Activated CD4-positive, alpha-beta memory T cell treated with anti-CD3 and anti-CD28 coated beads for 36 hours (primary cell): ENCODE results near the gene TPD52L1. TPM values are rescaled to one million over a fixed set of nuclear protein-coding genes. Genes with fewer than 3 reads are reported as not detected.
"Not testable (repeated sequence)": the region's sequence is repeated elsewhere in the genome, so short reads cannot be mapped to it uniquely, and the experiment has no call there.

Experiments
- CTCF ChIA-PET: fragments of 350-600 bp; sonication (Branson Sonifier 250); formaldehyde crosslinking; loops from one replicate; lab custom pipeline; 2021; ENCODE audit warnings: antibody characterized with exemption, inconsistent platforms; lab: Charles Lee
- POLR2A ChIA-PET: fragments of 350-600 bp; sonication (Branson Sonifier 250); formaldehyde crosslinking; loops from one replicate; lab custom pipeline; 2021; ENCODE audit warnings: antibody characterized with exemption; lab: Charles Lee
- DNase-seq: peaks from one replicate; pipeline ENCODE4 v3.0.0-alpha.2; 2020
- H3K27ac Mint-ChIP-seq: one replicate; pipeline ENCODE4 v1.8.0; 2021; ENCODE audit warnings: mixed read lengths
- H3K27me3 Mint-ChIP-seq: one replicate; pipeline ENCODE4 v1.8.0; 2021; ENCODE audit warnings: mixed read lengths
- H3K36me3 Mint-ChIP-seq: one replicate; pipeline ENCODE4 v1.8.0; 2021; ENCODE audit warnings: mixed read lengths
- H3K4me1 Mint-ChIP-seq: one replicate; pipeline ENCODE4 v1.8.0; 2021; ENCODE audit warnings: low read depth, mixed read lengths
- H3K4me3 Mint-ChIP-seq: one replicate; pipeline ENCODE4 v1.8.0; 2021; ENCODE audit warnings: mild to moderate bottlenecking, mixed read lengths
- H3K9me3 Mint-ChIP-seq: one replicate; pipeline ENCODE4 v1.8.0; 2021; ENCODE audit warnings: mixed read lengths
- intact Hi-C: fragments of 100-400 bp; cut with micrococcal nuclease; formaldehyde crosslinking; loops from one replicate; pipeline ENCODE4 v1.15.1; 2023
- total RNA-seq, 2 experiments: library from RNA; stranded (reverse); gene quantifications; one replicate each; pipeline ENCODE4 v1.2.3, GENCODE V29; 2021

Gene TPD52L1
- total RNA-seq, 2 experiments from 2014 or later: 1.3 to 1.4 TPM

DNA sequence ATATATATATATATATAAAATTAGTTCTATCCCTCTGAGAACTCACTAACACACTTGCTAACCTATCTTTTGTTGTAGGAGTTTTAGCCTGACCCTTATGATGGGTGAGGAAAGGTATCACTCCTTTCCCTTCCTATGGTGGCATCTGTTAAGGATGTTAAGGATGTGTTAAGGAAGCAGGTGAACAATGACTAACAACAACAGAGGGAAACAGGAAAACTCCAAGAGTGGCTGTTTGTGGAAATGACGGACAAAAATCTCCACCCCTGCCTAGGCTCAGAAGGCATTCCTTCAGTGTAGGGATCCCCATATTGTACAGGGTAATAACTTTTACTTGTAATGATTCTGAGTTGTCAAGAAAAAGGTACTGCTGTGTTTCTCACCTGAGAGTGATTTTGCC lies 8.8 kb upstream of the TPD52L1 start:
- Mint-ChIP-seq H3K36me3 (no peaks in the 10 kb centered on the region), H3K27ac (no peak overlapping the region), H3K4me1 (no peaks in the 10 kb centered on the region), H3K4me3 (no peak overlapping the region), H3K27me3 (peaks cover 12% of the 10 kb centered on the region), H3K9me3 (no peaks in the 10 kb centered on the region)
- DNase-seq: no peak
- CTCF ChIA-PET: no interaction called here
- POLR2A ChIA-PET: no interaction called here
- intact Hi-C loops: no loop called here

DNA sequence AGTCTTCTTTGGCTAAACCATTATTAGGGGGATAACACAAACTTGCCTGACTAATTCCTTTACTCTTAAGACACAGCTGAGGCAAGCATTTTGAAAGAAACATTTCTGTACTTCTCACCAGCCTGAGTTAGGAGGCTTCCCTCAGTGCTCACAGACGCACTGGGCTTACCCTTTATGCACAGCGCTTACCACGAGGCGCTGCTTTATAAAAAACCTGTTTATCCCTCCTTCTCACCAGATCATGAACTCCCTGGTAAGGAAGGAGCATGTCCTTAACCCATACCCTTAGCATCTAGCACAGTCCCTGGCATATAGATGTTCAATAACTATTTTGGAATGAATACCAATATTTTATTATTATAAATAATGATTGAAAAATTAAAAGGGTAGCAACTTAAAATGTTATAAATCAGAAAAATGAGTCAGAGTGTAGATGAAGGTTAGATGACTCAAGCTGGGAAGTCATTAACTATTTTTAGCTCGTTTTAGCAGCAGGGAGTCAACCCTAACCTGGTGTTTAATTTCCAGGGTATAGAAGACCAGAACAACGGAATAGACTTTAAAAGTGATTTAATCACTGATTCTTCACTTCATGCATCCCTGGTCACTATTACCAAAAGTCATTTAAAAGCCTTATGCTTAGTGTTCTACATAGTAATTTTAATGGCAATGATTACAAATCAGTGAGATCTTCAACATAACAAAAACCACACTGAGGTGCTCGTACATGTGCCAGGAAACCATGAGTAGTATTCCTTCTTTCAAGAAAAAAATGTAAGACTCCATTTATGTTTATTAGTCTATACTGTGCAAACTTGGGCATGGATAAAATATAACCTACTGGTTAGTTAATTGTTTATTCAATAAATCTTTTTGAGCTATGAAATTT lies 4.1 kb upstream of the TPD52L1 start:
- no peaks in the 10 kb centered on the region for H3K9me3 Mint-ChIP-seq
- H3K27ac Mint-ChIP-seq: no peak overlapping the region
- peaks cover 18% of the 10 kb centered on the region for H3K27me3 Mint-ChIP-seq
- H3K4me3 Mint-ChIP-seq: no peak overlapping the region
- ChIA-PET CTCF (no interaction called here), POLR2A (no interaction called here)
- DNase-seq: no peak
- no peaks in the 10 kb centered on the region for H3K36me3 Mint-ChIP-seq
- H3K4me1 Mint-ChIP-seq: peaks cover 3% of the 10 kb centered on the region
- intact Hi-C loops: loop anchor here (5.0 kb wide), 2 partner anchors 153 to 618 kb away; partner anchors contain the start of gene HDDC2

DNA sequence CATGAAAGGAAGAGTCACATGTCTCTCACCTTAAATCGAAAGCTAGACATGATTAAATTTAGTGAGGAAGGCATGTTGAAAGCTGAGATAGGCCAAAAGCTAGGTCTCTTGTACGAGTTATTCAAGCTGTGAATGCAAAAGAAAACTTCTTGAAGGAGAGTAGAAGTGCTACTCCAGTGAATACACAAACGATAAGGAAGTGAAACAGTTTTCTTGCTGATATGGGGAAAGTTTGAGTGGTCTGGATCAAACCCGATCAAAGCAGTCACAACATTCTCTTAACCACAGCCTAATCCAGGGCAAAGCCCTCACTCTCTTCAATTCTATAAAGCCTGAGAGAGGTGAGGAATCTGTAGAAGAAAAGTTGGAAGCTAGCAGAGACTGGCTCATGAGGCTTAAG lies 1.9 kb upstream of the TPD52L1 start:
- Mint-ChIP-seq H3K27ac (no peak overlapping the region), H3K4me3 (no peak overlapping the region), H3K9me3 (no peaks in the 10 kb centered on the region), H3K4me1 (peaks cover 3% of the 10 kb centered on the region), H3K27me3 (peaks cover 23% of the 10 kb centered on the region), H3K36me3 (no peaks in the 10 kb centered on the region)
- CTCF ChIA-PET: interaction anchor here (0.6 to 1.6 kb wide), 4 partner anchors 24 to 105 kb away, joined by 3 to 6 read pairs (median 3); no protein-coding TSS in a partner anchor
- POLR2A ChIA-PET: no interaction called here
- intact Hi-C loops: loop anchor here (5.0 kb wide), 2 partner anchors 151 to 616 kb away; partner anchors contain the start of gene HDDC2
- no peak for DNase-seq

DNA sequence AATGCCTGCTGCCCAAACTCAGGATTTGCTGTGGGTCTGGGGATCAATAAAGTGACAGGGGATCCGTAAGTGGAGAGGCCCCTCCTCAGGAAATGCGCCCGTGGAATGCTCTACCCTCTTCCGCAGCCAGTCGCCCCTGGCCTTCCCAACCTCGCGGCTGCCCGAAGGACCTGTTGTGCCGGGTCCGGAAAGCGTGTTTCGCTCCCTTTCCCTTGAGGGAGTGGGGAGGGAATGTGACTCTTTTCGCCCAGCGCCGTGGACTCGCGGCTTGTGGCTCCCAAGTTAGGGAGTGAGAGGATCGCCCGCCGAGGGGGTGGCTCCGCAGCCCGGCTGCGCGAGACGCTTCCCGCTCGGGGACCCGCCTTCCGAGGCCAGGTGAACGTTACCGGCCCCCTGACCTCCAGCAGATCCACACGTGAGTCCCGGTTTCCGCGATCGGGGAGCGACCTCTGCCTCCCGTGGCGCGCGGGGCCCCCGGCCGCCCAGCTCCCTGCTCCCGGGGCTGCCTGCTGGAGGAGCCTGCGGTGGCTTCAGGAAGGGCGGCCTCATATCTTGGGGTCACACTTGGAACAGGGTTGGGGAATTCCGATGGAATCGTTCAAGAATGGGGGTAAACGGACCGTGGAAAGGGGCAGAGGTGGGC lies 666 bp downstream of the TPD52L1 start:
- peak; percentile 12 for DNase-seq
- Mint-ChIP-seq H3K27ac (no peak overlapping the region), H3K36me3 (no peaks in the 10 kb centered on the region), H3K27me3 (peaks cover 18% of the 10 kb centered on the region), H3K9me3 (no peaks in the 10 kb centered on the region), H3K4me3 (peak overlapping the region; percentile 69), H3K4me1 (peaks cover 6% of the 10 kb centered on the region)
- CTCF ChIA-PET: interaction anchor here (0.6 to 2.0 kb wide), 16 partner anchors 8 to 615 kb away, joined by 3 to 12 read pairs (median 4); no protein-coding TSS in a partner anchor
- POLR2A ChIA-PET: no interaction called here
- intact Hi-C loops: loop anchor here (5.0 kb wide), 2 partner anchors 148 to 613 kb away; partner anchors contain the start of gene HDDC2

DNA sequence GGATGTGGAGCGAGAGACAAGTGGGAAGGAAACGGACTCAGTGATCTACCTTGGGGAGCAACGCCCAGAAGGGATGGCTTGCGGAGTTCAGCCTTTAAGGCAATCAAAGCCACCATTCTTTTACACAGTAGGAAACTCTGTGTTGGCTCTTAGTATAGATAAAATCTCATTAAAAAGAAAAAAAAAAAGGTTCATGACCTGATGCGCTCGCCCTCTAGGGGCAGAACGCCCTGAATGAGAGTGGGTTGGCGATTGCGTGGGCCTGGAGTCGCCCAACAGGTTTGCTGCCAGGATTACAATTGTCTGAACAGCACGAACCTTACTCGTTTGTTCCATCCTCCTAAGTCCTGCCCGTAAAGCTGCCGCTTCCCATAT lies 1.2 kb downstream of the TPD52L1 start:
- intact Hi-C loops: loop anchor here (5.0 kb wide), 2 partner anchors 148 to 613 kb away; partner anchors contain the start of gene HDDC2
- POLR2A ChIA-PET: no interaction called here
- Mint-ChIP-seq H3K9me3 (peaks cover 5% of the 10 kb centered on the region), H3K27ac (no peak overlapping the region), H3K36me3 (no peaks in the 10 kb centered on the region), H3K27me3 (peaks cover 19% of the 10 kb centered on the region), H3K4me3 (peak overlapping the region; percentile 60), H3K4me1 (peaks cover 6% of the 10 kb centered on the region)
- peak; percentile 49 for DNase-seq
- CTCF ChIA-PET: interaction anchor here (1.1 to 1.6 kb wide), 2 partner anchors 10 to 13 kb away, joined by 3 to 4 read pairs; no protein-coding TSS in a partner anchor

DNA sequence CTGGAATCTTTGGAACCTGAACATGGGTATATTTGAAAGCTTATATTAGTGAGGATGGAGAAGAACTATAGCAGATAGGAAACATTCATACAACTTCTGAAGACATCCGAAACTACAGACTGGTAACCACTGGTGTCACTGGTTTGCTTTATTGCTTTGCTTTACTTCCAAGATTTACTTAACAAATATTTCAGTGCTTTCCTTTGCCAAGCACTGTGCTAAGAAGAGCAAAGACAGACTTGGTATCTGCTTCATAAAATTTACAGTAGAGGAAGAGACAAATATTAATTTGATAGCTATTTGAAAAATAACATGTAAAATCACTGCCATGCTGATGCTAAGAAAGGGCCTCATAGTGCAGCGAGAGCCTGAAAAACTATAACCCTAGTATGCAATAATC lies 1.8 kb downstream of the TPD52L1 start:
- DNase-seq: no peak
- intact Hi-C loops: no loop called here
- H3K27ac Mint-ChIP-seq: no peak overlapping the region
- no peak overlapping the region for H3K4me3 Mint-ChIP-seq
- H3K36me3 Mint-ChIP-seq: no peaks in the 10 kb centered on the region
- peaks cover 19% of the 10 kb centered on the region for H3K27me3 Mint-ChIP-seq
- H3K4me1 Mint-ChIP-seq: peaks cover 6% of the 10 kb centered on the region
- POLR2A ChIA-PET: no interaction called here
- CTCF ChIA-PET: interaction anchor here (1.1 to 1.6 kb wide), 2 partner anchors 10 to 14 kb away, joined by 3 to 4 read pairs; no protein-coding TSS in a partner anchor
- peaks cover 7% of the 10 kb centered on the region for H3K9me3 Mint-ChIP-seq

DNA sequence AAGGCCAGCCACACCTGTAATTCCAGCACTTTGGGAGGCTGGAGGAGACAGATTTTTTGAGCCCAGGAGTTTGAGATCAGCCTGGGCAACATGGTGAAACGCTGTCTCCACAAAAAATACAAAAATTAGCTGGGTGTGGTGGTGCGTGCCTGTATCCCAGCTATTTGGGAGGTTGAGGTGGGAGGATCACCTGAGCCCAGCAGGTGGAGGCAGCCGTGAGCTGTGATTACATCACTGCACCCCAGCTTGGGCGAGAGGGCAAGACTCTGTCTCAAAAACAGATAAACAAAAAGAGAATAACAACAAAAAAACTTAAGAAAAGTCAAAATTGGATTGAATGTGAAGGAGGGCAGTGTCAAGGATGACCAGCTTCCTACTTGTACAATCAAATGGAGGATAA lies 2.9 kb downstream of the TPD52L1 start:
- Mint-ChIP-seq H3K27ac (no peak overlapping the region), H3K36me3 (no peaks in the 10 kb centered on the region), H3K4me1 (peaks cover 6% of the 10 kb centered on the region), H3K4me3 (no peak overlapping the region), H3K9me3 (peaks cover 7% of the 10 kb centered on the region), H3K27me3 (peaks cover 17% of the 10 kb centered on the region)
- DNase-seq: no peak
- CTCF ChIA-PET: no interaction called here
- intact Hi-C loops: no loop called here
- POLR2A ChIA-PET: no interaction called here

DNA sequence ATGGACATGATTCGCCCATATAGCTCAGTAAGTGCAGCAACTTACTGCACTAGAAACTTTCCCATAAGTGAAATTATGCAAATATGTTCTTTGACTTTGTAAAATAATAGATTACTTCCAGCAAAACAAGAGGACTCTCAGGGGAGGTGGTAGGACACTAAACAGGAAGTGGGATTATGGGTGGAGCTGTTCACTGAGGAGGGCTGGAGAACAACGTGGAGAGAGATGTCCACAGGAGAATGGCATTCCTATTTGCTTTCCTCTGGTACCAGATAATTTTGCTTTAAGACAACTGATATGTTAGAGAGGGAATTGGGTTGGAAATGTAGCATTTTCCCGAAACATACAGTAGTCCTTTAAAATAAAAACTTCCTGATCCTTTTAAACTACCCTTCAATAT lies 3.7 kb downstream of the TPD52L1 start:
- Mint-ChIP-seq H3K4me3 (no peak overlapping the region), H3K9me3 (peaks cover 7% of the 10 kb centered on the region), H3K27ac (no peak overlapping the region), H3K4me1 (peaks cover 6% of the 10 kb centered on the region), H3K36me3 (no peaks in the 10 kb centered on the region), H3K27me3 (peaks cover 15% of the 10 kb centered on the region)
- DNase-seq: no peak
- intact Hi-C loops: no loop called here
- ChIA-PET POLR2A (no interaction called here), CTCF (no interaction called here)

DNA sequence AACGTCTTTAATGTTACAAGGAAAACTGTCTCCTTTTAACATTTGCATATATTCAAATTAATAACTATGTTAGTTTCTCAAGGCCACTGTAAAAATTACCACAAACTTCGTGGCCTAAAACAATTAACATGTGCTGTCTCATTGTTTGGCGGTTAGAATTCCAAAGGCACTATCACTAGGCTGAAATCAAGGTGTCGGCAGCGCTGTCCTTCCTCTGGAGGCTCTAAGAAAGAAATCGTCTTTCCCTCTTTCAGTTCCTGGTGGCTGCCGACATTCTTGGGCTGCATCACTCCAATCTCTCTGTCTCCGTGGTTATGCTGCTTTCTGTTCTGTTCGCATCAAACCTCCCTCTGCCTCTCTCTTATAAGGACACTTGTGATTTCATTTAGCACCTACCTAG lies 4.2 kb downstream of the TPD52L1 start:
- Mint-ChIP-seq H3K4me3 (no peak overlapping the region), H3K36me3 (no peaks in the 10 kb centered on the region), H3K9me3 (peaks cover 7% of the 10 kb centered on the region), H3K27me3 (peaks cover 13% of the 10 kb centered on the region), H3K4me1 (peaks cover 6% of the 10 kb centered on the region), H3K27ac (no peak overlapping the region)
- no peak for DNase-seq
- ChIA-PET POLR2A (no interaction called here), CTCF (no interaction called here)
- intact Hi-C loops: no loop called here

DNA sequence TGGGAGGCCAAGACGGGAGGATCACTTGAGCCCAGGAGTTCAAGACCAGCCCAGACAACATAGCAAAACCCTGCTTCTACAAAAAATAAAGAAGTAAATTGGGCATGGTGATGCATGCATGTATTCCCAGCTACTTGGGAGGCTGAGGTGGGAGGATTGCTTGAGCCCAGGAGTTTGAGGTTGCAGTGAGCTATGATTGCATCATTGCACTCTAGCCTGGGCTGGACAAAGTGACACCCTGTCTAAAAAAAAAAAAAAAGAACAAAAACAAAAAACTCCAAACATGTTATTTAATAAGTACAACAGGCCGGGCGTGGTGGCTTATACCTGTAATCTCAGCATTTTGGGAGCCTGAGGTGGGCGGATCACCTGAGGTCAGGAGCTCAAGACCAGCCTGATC lies 9.8 kb downstream of the TPD52L1 start:
- H3K4me1 Mint-ChIP-seq, H3K27me3 Mint-ChIP-seq, POLR2A ChIA-PET, H3K9me3 Mint-ChIP-seq, H3K27ac Mint-ChIP-seq, DNase-seq, intact Hi-C loops, H3K36me3 Mint-ChIP-seq, H3K4me3 Mint-ChIP-seq: not testable (repeated sequence)
- CTCF ChIA-PET: interaction anchor here (2.4 kb wide), 1 partner anchor 10 kb away, joined by 12 read pairs; the partner anchor contains the start of gene TPD52L1

DNA sequence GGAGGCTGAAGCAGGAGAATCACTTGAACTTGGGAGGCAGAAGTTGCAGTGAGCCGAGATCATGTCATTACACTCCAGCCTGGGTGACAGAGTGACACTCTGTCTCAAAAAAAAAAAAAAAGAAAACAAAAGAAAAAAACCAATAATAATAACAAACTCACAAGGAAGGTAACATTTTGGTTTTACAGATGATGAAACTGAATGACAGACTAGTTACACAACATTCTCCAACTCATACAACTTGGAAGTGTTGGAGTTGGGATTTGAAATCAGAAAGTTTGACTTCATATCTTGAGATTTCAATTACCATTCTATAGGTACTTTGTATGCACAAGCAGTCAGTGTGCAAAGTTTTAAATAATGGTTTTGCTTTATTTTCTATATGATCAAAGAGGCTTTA lies 10.2 kb downstream of the TPD52L1 start:
- Mint-ChIP-seq H3K36me3 (no peaks in the 10 kb centered on the region), H3K27me3 (peaks cover 1% of the 10 kb centered on the region), H3K4me3 (no peak overlapping the region), H3K27ac (no peak overlapping the region), H3K4me1 (no peaks in the 10 kb centered on the region), H3K9me3 (peaks cover 7% of the 10 kb centered on the region)
- ChIA-PET POLR2A (no interaction called here), CTCF (interaction anchor here (2.4 kb wide), 1 partner anchor 10 kb away, joined by 12 read pairs; the partner anchor contains the start of gene TPD52L1)
- intact Hi-C loops: no loop called here
- no peak for DNase-seq

DNA sequence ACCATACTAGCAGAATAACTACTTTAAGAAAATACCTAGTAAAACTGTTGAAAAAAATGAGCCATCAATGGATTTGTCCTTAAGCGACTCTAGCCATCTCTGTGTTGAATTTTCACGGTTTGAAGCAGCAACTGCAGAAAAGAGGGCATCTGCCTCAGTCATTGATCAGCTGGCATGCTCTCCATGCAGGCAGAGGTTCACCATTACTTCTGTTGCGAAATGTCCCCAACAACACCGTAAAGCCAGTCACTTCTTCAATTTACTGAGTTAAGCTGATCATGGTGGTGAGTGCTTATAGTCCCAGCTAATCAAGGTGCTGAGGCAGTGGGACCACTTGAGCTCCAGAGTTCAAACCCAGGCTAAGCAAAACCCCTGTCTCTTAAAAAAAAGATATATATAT lies 11.1 kb downstream of the TPD52L1 start:
- intact Hi-C loops: no loop called here
- ChIA-PET POLR2A (no interaction called here), CTCF (interaction anchor here (0.9 to 1.1 kb wide), 2 partner anchors 9 to 50 kb away, joined by 3 to 4 read pairs; no protein-coding TSS in a partner anchor)
- no peak overlapping the region for H3K4me3 Mint-ChIP-seq
- H3K36me3 Mint-ChIP-seq: no peaks in the 10 kb centered on the region
- DNase-seq: no peak
- H3K27me3 Mint-ChIP-seq: peaks cover 5% of the 10 kb centered on the region
- H3K4me1 Mint-ChIP-seq: no peaks in the 10 kb centered on the region
- H3K9me3 Mint-ChIP-seq: peaks cover 3% of the 10 kb centered on the region
- H3K27ac Mint-ChIP-seq: no peak overlapping the region
